Activated gamma-delta T cell treated with Interleukin-2 at 50 U/mL for 16 hours (primary cell): Measurements from ENCODE around the gene TEX53.

Experiments
- DNase-seq: peaks from one replicate; pipeline ENCODE4 v3.0.0-alpha.2; 2020

Gene TEX53

DNA sequence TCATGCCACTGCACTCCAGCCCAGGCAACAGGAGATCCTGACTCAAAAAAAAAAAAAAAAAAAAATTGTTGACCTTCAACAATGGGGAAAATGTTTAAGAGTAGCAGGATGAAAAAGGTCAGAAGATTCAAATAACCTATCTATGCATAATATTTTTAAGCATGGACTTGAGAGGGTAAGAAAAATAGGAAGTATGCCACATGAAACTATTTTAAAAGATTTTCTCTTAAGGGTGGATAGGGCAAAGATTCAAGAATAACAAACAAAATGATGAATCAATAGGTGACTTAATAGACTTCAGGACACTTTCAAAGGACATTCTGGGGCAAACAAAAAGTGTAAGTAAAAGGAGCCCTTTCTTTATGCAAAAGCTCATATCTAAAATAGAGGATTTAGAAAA lies 21.2 kb upstream of the TEX53 start:
- no peak for DNase-seq

- DNase-seq: no peak
Observed at GRCh38 chr9:114678130-114678529, 20.5 kb upstream of the TEX53 start.

DNA sequence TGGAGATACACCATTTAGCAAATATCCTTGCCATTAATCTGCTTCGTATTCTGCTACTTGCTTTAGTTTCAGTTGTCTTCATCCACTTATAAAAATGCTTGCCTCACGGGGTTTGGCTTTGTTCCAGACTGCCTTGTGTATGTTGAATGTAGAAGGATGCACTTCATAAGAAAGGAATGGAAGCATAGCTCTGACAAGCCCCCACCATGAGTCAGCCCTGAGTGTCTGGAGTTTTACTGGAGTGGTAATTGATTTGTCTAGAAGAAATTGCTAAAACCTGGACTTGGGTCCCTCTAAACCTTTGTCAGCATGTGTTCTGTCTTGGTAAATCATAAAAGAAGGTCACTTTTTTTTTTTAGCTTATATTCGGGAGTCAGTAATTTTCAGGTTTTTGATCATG lies 19.8 kb upstream of the TEX53 start:
- DNase-seq: no peak

DNA sequence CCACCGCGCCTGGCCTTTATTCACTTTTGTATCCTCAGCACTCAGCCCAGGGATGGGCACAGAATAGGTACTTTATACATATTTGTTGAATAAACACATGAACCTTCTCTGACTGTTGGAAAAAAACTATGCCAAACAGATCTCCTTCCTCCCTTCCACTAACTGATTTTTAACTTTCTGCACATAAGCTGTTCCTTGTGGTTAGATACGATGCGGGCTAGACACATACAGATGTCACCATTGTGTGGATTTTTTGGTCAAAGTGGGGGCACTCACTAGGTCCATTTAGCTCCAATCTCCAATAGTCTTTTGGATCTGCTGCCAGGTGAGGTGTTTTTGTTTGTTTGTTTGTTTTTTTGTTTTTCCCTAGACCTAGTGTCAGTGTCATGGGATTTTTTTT lies 19.3 kb upstream of the TEX53 start:
- DNase-seq: no peak

DNA sequence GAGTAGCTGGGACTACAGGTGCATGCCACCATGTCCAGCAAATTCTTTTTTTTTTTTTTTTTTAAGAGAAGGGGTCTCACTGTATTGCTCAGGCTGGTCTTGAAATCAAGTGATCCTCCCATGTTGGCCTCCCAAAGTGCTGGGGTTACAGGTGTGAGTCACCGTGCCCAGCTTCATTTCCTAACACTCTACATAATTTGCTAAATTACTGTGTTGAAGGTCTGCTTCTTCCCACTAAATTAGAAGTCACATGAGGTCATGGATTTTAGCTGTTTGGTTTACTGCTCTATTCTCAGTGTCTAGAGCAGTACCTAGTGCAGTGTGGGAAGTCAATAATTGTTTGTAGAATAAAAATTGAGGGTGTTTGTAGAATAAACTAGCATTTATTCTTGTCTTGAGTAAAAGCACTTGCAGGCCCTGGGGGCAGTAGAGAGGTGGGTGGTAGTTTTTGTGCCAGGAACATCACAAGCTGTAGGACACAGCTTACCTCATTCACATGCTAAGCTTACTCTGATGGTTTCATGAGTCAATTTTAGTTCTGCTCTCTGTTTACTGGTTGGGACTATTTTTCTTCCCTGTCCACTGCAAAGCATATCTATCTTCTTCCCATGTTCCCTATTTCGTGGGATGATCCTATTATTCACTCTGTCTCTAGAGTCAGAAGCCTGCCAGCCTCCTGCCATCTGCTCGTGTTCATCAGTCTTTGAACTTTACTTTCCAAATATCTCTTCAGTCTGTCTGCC lies 17.4 kb upstream of the TEX53 start:
- no peak for DNase-seq

DNA sequence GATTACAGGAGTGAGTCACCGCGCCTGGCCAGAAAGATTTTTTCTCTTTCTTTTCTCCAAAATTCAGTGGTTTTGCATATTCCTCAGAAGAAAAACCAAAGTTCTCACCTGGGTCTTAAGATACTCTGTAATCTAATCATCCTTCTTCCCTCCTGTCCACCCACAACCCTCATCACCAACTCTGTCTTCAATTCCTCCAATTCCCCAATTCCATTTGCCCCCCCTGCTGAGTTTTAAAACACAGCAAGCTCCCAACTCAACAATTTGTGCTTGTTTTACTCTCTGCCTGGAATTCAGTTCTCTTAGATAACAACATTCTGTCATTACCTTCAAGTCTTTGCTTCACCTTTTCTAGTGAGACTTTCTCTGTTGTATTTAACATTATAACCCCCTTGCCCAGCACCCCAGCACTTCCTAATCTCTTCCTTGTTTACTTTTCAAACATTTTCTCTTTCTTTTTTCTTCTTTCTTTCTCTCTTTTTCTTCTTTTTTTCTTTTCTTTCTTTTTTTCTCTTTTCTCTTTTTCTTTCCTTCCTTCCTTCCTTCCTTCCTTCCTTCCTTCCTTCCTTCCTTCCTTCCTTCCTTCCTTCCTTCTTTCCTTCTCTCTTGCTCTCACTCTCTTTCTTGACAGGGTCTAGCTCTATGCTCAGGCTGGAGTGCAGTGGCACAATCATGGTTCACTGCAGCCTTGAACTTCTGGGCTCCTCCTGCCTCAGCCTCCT lies 16.6 kb upstream of the TEX53 start:
- no peak for DNase-seq

- no peak for DNase-seq
Observed at GRCh38 chr9:114671605-114672004, 14.0 kb upstream of the TEX53 start.

DNA sequence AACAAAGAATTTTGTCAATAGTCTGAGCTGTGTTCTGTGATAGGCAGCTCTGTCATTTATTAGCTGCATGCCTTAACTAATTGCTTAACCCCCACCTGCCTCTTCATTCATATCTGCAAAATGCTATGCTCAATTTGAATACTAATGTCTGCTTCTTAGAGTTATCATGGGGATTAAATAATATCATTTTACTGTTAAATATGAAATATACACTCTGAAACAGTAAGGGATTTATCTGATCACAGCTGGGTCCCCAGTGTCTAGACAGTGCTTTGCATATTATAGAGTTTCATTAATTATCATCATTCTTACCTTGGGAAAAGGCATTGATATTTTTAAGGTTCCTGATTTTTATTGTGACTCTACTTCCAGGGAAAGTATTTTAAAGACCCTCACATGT lies 12.4 kb upstream of the TEX53 start:
- DNase-seq: no peak

- no peak for DNase-seq
Observed at GRCh38 chr9:114668146-114668545, 10.5 kb upstream of the TEX53 start.

DNA sequence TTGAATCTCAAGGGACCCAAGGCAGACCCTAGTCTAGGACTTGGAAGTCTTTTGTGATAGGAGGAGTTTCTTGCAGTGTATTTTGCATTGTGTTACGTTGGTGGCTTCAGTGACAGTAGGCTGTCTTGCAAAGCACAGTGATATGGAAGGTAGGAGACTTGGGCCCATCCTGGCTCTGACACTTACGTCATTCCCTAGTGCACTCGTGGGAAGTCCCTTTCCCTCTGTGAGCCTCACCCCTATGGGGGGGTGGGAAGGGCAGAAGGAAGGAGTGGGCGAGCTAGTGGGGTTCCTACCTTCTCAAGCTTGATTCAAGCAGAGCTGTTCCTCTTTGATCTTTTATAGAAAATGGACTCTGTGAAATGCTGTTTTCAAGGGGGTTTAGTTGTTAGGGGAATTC lies 9.2 kb upstream of the TEX53 start:
- DNase-seq: no peak

- no peak for DNase-seq
Observed at GRCh38 chr9:114666401-114666800, 8.8 kb upstream of the TEX53 start.

DNA sequence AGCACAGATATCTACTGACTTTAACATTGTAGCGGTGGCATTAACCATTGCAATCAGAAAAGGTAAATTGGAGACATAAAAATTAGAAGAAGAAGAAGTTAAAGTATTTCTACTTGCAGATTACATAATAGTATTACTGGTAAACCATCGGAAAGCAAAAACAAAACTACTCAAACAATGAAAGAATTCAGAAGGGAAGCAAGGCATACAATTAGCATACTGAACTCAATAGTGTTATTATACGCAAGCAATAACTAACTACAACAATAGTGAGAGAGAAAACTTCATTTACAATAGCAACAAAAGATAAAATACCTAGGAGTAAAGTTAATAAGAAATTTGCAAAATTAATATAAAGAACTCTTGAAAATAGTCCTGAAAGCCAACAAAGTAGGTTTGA lies 6.6 kb upstream of the TEX53 start:
- no peak for DNase-seq

DNA sequence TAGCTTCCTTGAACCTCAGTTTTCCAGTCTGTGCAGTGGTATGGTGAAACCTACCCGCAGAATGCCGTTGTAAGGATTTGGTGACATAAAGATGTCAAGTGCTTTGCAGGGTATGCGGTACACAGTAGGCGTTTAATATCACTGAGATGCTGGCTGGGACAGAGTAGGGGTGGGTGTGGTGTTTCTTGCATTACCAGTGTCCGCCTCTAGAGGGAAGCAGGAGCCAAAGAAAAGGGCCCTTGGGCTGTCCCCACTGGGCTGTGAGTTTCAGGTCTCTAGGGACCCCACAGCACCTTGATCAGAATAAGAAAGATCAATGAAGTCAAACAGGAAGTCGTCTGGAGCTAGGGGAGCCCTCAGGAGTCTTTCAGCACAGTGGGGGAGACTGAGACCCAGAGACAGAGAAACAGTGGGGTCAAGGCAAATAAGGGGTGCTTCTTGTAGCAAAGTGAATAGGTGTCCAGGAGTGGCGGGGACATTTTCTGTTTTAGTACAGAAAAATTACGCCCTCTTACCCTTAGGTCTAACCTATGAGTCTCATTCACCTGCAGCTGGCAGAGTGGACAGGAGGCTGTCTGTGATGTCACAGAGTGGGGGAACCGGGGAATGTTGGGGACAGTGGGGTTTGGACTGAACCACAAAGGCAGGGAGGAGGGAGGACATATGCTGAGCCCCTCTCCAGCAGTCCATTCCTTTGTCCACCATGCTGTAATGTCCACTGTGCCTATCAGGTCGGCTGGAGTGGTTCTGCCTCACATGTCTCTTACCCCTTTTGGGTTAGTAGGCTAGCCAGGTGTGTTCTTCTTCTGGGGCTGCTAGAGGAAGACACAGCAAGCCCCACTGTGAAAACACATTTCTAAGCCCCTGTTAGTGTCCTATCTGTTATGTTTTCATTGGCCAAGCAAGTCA lies 4.7 kb upstream of the TEX53 start:
- DNase-seq: peak; percentile 63

GRCh38 chr9:114656301-114656700 lies 1.3 kb downstream of the TEX53 start:
- no peak for DNase-seq

- no peak for DNase-seq
Observed at GRCh38 chr9:114655689-114656088, 1.9 kb downstream of the TEX53 start.

- peak; percentile 83 for DNase-seq
Observed at GRCh38 chr9:114653556-114654159, 3.9 kb downstream of the TEX53 start.

GRCh38 chr9:114652776-114653555 lies 4.6 kb downstream of the TEX53 start:
- no peak for DNase-seq

DNA sequence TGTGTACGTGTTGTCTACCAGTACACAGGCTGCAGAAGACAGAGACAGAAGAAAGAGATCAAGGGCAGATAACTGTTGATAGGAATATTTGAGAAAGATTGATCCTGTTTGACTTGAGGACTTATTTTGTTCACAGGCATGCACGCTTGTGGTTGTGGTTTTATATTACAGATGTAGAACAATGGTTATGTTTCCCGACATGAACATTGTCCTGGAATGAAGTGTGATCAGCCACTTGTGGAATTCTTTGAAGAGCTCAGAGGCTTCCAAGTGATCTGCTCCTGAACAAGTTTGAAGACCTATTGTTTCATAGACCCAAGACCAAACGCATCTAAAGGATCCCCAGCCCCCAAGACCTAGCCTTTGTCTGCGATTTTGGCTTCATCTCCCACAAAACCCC lies 13.7 kb downstream of the TEX53 start:
- no peak for DNase-seq

GRCh38 chr9:114643001-114643400 lies 14.6 kb downstream of the TEX53 start:
- no peak for DNase-seq

DNA sequence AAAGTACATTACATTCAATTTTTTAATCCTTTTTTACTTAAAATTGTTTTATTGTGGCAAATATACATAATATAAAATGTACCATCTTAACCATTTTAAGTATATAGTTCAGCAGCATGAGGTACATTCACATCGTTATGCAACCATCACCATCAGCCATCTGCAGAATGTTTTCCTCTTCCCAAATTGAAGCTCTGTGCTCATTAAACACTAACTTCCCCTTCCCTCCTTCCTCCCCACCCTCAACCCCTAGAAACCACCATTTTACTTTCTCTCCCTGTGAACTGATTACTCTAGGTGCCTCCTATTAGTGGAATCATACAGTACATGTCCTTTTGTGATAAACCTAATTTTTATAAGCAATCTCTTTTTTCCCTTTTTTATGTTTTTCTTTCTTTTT lies 15.6 kb downstream of the TEX53 start:
- no peak for DNase-seq

DNA sequence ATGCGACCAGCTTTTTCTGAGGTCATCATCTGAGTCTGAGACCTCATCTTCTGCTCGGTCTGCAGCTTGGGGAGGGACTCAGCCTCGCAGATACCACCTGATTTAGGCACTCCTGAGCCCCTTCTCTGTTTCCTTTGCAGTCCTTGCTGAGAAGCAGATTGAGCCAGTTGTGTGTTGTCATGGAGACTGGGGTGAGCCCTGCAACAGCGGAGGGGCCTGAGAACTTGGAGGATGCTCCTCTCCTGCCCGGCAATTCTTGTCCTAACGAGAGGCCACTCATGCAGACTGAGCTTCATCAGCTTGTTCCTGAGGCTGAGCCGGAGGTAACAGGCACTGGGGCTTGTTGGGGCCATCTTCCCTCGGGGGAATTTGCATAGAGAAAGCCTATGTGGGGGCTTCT lies 19.2 kb downstream of the TEX53 start:
- no peak for DNase-seq

DNA sequence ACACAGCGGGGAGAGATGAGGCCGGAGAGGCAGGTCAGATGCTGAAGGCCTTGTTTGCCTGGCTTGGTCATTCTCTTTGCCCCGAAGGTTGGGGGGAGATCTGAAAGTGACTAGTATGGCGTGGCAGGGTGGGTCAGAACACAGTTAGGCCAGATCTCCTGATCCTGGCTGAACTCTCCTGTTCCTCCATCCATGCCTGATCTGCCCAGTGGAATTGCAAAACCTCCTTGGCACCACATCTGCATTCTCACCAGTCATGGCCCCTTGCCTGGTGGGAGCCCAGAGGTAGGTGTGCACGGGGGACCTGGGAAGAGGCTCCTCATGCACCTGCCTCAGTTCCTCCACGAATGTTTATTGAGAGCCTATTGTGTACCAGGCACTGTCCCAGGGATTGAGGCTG lies 23.2 kb downstream of the TEX53 start:
- no peak for DNase-seq
